GM10248 (cell line): ENCODE measurements around the gene GSTM1.
"Not testable (repeated sequence)": the region's sequence is repeated elsewhere in the genome, so short reads cannot be mapped to it uniquely, and the experiment has no call there.

Source experiments
- CTCF ChIA-PET: fragments of 300-600 bp; sonication (Branson Sonifier 250); formaldehyde crosslinking; extraction: SDS; loops from one replicate; lab custom pipeline; 2021; ENCODE audit warnings: antibody characterized with exemption; lab: Yijun Ruan, JAX
- POLR2A ChIA-PET: fragments of 350-650 bp; sonication (Branson Sonifier 250); formaldehyde crosslinking; extraction: SDS; loops from one replicate; lab custom pipeline; 2020; ENCODE audit warnings: antibody characterized with exemption; lab: Yijun Ruan, JAX
- DNase-seq: peaks from one replicate; pipeline ENCODE4 v3.0.0; 2012; ENCODE audit errors: extremely low spot score
- TF ChIP-seq, protein P1 (sequence below): IDR thresholded peaks from 2 replicates; pipeline ENCODE4 v1.5.1; 2012; ENCODE audit warnings: mild to moderate bottlenecking, low read depth; ENCODE audit errors: extremely low read depth, missing control alignments, control extremely low read depth

GSTM1 gene

GRCh38 chr1:109658533-109659042 is 29.0 kb upstream of the GSTM1 start:
- TF ChIP-seq, protein P1, sequence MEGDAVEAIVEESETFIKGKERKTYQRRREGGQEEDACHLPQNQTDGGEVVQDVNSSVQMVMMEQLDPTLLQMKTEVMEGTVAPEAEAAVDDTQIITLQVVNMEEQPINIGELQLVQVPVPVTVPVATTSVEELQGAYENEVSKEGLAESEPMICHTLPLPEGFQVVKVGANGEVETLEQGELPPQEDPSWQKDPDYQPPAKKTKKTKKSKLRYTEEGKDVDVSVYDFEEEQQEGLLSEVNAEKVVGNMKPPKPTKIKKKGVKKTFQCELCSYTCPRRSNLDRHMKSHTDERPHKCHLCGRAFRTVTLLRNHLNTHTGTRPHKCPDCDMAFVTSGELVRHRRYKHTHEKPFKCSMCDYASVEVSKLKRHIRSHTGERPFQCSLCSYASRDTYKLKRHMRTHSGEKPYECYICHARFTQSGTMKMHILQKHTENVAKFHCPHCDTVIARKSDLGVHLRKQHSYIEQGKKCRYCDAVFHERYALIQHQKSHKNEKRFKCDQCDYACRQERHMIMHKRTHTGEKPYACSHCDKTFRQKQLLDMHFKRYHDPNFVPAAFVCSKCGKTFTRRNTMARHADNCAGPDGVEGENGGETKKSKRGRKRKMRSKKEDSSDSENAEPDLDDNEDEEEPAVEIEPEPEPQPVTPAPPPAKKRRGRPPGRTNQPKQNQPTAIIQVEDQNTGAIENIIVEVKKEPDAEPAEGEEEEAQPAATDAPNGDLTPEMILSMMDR, result no peak
- ChIA-PET CTCF (interaction anchor here (1.2 to 9.3 kb wide), 3 partner anchors 9 to 19 kb away, joined by 3 to 108 read pairs (median 6); no protein-coding TSS in a partner anchor), POLR2A (interaction anchor here (0.7 kb wide), 1 partner anchor 109 kb away, joined by 3 read pairs; no protein-coding TSS in a partner anchor)
- no peak for DNase-seq

- no peak for DNase-seq
- TF ChIP-seq, protein P1, result no peak
- ChIA-PET CTCF (interaction anchor here (1.1 to 9.3 kb wide), 3 partner anchors 10 to 19 kb away, joined by 3 to 108 read pairs (median 6); no protein-coding TSS in a partner anchor), POLR2A (no interaction called here)
These were observed 28.5 kb upstream of the GSTM1 start for GRCh38 chr1:109659145-109659544.

- TF ChIP-seq, protein P1, result no peak
- CTCF ChIA-PET, result interaction anchor here (0.6 to 9.3 kb wide), 5 partner anchors 9 to 166 kb away, joined by 3 to 108 read pairs (median 3); partner anchors contain the start of gene CYB561D1
- no peak for DNase-seq
- POLR2A ChIA-PET, result no interaction called here
These were observed 27.5 kb upstream of the GSTM1 start for GRCh38 chr1:109659997-109660690.

DNA sequence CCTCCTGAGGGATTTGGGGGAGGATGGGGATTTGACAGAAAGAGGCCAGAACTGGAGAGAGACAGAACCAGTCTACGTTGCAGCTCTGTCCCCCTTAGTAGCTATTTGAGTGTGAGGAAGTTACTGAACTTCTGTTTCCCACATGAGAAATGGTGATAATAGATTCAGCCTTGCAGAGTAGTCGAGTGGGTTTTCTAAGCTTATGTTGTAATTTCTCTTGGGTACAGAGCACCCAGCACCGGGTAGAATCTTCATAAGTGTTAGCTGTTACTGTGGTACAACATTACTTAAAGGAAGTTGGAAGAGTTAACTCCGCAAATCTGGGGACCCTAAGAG is 27.0 kb upstream of the GSTM1 start:
- POLR2A ChIA-PET, DNase-seq: not testable (repeated sequence)
- CTCF ChIA-PET, result interaction anchor here (0.6 to 9.3 kb wide), 4 partner anchors 10 to 167 kb away, joined by 3 to 108 read pairs (median 3); partner anchors contain the start of gene CYB561D1

DNA sequence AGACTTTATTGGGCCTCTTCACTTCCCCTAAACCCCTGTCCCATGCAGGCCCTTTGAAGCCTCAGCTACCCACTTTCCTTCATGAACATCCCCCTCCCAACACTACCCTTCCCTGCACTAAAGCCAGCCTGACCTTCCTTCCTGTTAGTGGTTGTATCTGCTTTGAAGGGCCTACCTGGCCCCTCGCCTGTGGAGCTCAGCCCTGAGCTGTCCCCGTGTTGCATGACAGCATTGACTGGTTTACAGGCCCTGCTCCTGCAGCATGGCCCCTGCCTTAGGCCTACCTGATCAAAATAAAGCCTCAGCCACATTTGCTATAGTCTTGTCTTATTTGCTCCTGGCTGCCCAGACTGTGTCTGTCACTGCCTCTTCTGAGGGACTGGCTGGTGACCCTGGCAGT is 26.2 kb upstream of the GSTM1 start:
- DNase-seq, result no peak
- CTCF ChIA-PET, result interaction anchor here (1.2 to 9.3 kb wide), 5 partner anchors 10 to 350 kb away, joined by 3 to 108 read pairs (median 6); partner anchors contain the start of gene AHCYL1
- POLR2A ChIA-PET, result no interaction called here
- TF ChIP-seq, protein P1, result no peak

GRCh38 chr1:109664671-109665070 is 22.9 kb upstream of the GSTM1 start:
- POLR2A ChIA-PET, result no interaction called here
- CTCF ChIA-PET, result no interaction called here
- TF ChIP-seq, protein P1, result no peak
- no peak for DNase-seq
